Left ventricle myocardium inferior (tissue), 1 donor: ENCODE measurements around the gene ANKS1B. TPM values are rescaled to one million over a fixed set of nuclear protein-coding genes. Genes with fewer than 3 reads are reported as not detected.
A peak's percentile ranks its signal among the peaks of the same experiment; 100 is the strongest.

Experiments
- DNase-seq: peaks from one replicate; pipeline ENCODE4 v3.0.0-alpha.2; 2020
- H3K27ac ChIP-seq: fragments of 200-600 bp; replicated peaks from 2 replicates; pipeline ENCODE4 v1.8.0; 2021
- H3K27me3 ChIP-seq: fragments of 200-600 bp; 2 replicates; pipeline ENCODE4 v1.8.0; 2021; ENCODE audit warnings: low read depth
- H3K36me3 ChIP-seq: fragments of 200-600 bp; 2 replicates; pipeline ENCODE4 v1.8.0; 2021
- H3K4me1 ChIP-seq: fragments of 200-600 bp; 2 replicates; pipeline ENCODE4 v1.8.0; 2021
- H3K4me3 ChIP-seq: fragments of 200-600 bp; 2 replicates; pipeline ENCODE4 v1.8.0; 2021; ENCODE audit warnings: mild to moderate bottlenecking, moderate library complexity
- H3K9me3 ChIP-seq: fragments of 200-600 bp; replicated peaks from 2 replicates; pipeline ENCODE4 v1.8.0; 2021
- CTCF ChIP-seq: fragments of 200-600 bp; IDR thresholded peaks from 2 replicates; pipeline ENCODE4 v1.8.0; 2021; ENCODE audit warnings: antibody characterized with exemption, mild to moderate bottlenecking, borderline replicate concordance
- intact Hi-C: fragments of 100-400 bp; cut with micrococcal nuclease; formaldehyde crosslinking; loops from one replicate; pipeline ENCODE4 v1.11.0; 2022
- total RNA-seq: library from RNA; stranded (reverse); fragmentation: NEBNext Ultra II Directional; extraction: Animal tissue kit (Norgen Biotek cat#: 25700); gene quantifications from one replicate; pipeline ENCODE4 v1.2.1, GENCODE V29; 2021
- donor health status: DM: no; HTN: yes; CAD: no; lungs with severe emphysema.

Gene ANKS1B
- total RNA-seq, 1 donor from 2014 or later: 1.6 TPM

- Histone ChIP-seq H3K36me3 (no peaks in the 10 kb centered on the region), H3K9me3 (no peaks in the 10 kb centered on the region), H3K27ac (no peak overlapping the region), H3K27me3 (no peaks in the 10 kb centered on the region), H3K4me1 (no peaks in the 10 kb centered on the region), H3K4me3 (no peak overlapping the region)
- no peak for TF ChIP-seq CTCF
- DNase-seq: no peak
- intact Hi-C loops: no loop called here
Observed at GRCh38 chr12:99137124-99137855, 847.4 kb downstream of the ANKS1B start.

GRCh38 chr12:99136516-99136915 lies 848.2 kb downstream of the ANKS1B start:
- Histone ChIP-seq H3K27ac (no peak overlapping the region), H3K9me3 (no peaks in the 10 kb centered on the region), H3K4me1 (no peaks in the 10 kb centered on the region), H3K4me3 (no peak overlapping the region), H3K27me3 (no peaks in the 10 kb centered on the region), H3K36me3 (no peaks in the 10 kb centered on the region)
- intact Hi-C loops: no loop called here
- DNase-seq: no peak
- no peak for TF ChIP-seq CTCF

- DNase-seq: no peak
- no peaks in the 10 kb centered on the region for H3K27me3 ChIP-seq
- no peaks in the 10 kb centered on the region for H3K36me3 ChIP-seq
- H3K27ac ChIP-seq: no peak overlapping the region
- intact Hi-C loops: no loop called here
- no peaks in the 10 kb centered on the region for H3K9me3 ChIP-seq
- H3K4me3 ChIP-seq: no peak overlapping the region
- no peak for TF ChIP-seq CTCF
- H3K4me1 ChIP-seq: no peaks in the 10 kb centered on the region
Observed at GRCh38 chr12:99135376-99135775, 849.4 kb downstream of the ANKS1B start.

- no peaks in the 10 kb centered on the region for H3K36me3 ChIP-seq
- no peak overlapping the region for H3K4me3 ChIP-seq
- no peaks in the 10 kb centered on the region for H3K4me1 ChIP-seq
- intact Hi-C loops: no loop called here
- no peak for TF ChIP-seq CTCF
- H3K9me3 ChIP-seq: no peaks in the 10 kb centered on the region
- DNase-seq: no peak
- no peaks in the 10 kb centered on the region for H3K27me3 ChIP-seq
- no peak overlapping the region for H3K27ac ChIP-seq
Observed at GRCh38 chr12:99133401-99133800, 851.3 kb downstream of the ANKS1B start.

- no peak for TF ChIP-seq CTCF
- H3K4me3 ChIP-seq: peak overlapping the region; percentile 45
- H3K36me3 ChIP-seq: no peaks in the 10 kb centered on the region
- no peaks in the 10 kb centered on the region for H3K27me3 ChIP-seq
- peak overlapping the region; percentile 72 for H3K27ac ChIP-seq
- intact Hi-C loops: no loop called here
- H3K4me1 ChIP-seq: no peaks in the 10 kb centered on the region
- DNase-seq: peak; percentile 54
- H3K9me3 ChIP-seq: no peaks in the 10 kb centered on the region
Observed at GRCh38 chr12:99131751-99132199, 853.0 kb downstream of the ANKS1B start.
